ENCODE data around the gene NEAT1. TPM values are rescaled to one million over a fixed set of nuclear protein-coding genes. Genes with fewer than 3 reads are reported as not detected.

NEAT1 gene
- total and polyA plus RNA-seq, 9 of the 15 experiments (the other 6 are each of a cell fraction or from before 2014, with no cell fraction given): 20.1 to 389 (median 62.8) TPM

- TF ChIP-seq CBX8 (IDR thresholded peaks at IDR 0.05; ENCODE audit: borderline replicate concordance, extremely low read depth, low read depth, low read length, poor library complexity, severe bottlenecking) (no peak), ZBTB5 (IDR thresholded peaks at IDR 0.05) (no peak)
- TF ChIP-seq, protein P1, sequence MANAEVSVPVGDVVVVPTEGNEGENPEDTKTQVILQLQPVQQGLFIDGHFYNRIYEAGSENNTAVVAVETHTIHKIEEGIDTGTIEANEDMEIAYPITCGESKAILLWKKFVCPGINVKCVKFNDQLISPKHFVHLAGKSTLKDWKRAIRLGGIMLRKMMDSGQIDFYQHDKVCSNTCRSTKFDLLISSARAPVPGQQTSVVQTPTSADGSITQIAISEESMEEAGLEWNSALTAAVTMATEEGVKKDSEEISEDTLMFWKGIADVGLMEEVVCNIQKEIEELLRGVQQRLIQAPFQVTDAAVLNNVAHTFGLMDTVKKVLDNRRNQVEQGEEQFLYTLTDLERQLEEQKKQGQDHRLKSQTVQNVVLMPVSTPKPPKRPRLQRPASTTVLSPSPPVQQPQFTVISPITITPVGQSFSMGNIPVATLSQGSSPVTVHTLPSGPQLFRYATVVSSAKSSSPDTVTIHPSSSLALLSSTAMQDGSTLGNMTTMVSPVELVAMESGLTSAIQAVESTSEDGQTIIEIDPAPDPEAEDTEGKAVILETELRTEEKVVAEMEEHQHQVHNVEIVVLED (CRISPR knock-in tag; IDR thresholded peaks at IDR 0.05): no peak
- TF ChIP-seq, protein P2, sequence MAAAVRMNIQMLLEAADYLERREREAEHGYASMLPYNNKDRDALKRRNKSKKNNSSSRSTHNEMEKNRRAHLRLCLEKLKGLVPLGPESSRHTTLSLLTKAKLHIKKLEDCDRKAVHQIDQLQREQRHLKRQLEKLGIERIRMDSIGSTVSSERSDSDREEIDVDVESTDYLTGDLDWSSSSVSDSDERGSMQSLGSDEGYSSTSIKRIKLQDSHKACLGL (CRISPR knock-in tag; IDR thresholded peaks at IDR 0.05; ENCODE audit: borderline replicate concordance, poor library complexity, severe bottlenecking): no peak
Observed at GRCh38 chr11:65392899-65393298, 29.7 kb upstream of the NEAT1 start (continued).

All from K562 (cell line).